Caco-2 (cell line): ENCODE results near the gene CNTN1. TPM values are rescaled to one million over a fixed set of nuclear protein-coding genes. Genes with fewer than 3 reads are reported as not detected.

Experiments
- BruUV-seq: library from RNA; stranded (reverse); fragments of 400-500 nt; replicated peaks from 2 replicates; lab custom pipeline; 2021; lab: Mats Ljungman, UMichigan
- CTCF ChIA-PET: fragments of 300-600 bp; sonication (Branson Sonifier 250); formaldehyde crosslinking; loops from one replicate; lab custom pipeline; 2022; ENCODE audit warnings: antibody characterized with exemption; lab: Charles Lee
- POLR2A ChIA-PET: fragments of 300-600 bp; sonication (Branson Sonifier 250); formaldehyde crosslinking; loops from one replicate; lab custom pipeline; 2022; ENCODE audit warnings: antibody characterized with exemption; lab: Charles Lee
- DNase-seq, 2 experiments: peaks; one replicate each; pipeline versions ENCODE4 v3.0.0 to v3.0.0-alpha.2; 2020 to 2022
- H3K27me3 ChIP-seq: replicated peaks from 2 replicates; pipeline ENCODE4 v1.6.0; 2011; ENCODE audit warnings: low read length; ENCODE audit not compliant: control insufficient read depth, insufficient read depth
- H3K36me3 ChIP-seq: 2 replicates; pipeline ENCODE4 v1.5.1; 2011; ENCODE audit warnings: low read length; ENCODE audit not compliant: control insufficient read depth, insufficient read depth
- H3K4me1 ChIP-seq: fragments of 250-450 bp; sonication (Bioruptor Pico); 2 replicates; pipeline ENCODE4 v1.5.1; 2020; ENCODE audit warnings: mild to moderate bottlenecking
- H3K4me3 ChIP-seq: 2 replicates; pipeline ENCODE4 v1.5.1; 2011; ENCODE audit warnings: low read depth, mild to moderate bottlenecking, control low read depth, low read length
- H3K9me3 ChIP-seq: fragments of 250-450 bp; sonication (Bioruptor Pico); 2 replicates; pipeline ENCODE4 v1.5.1; 2020; ENCODE audit warnings: mild to moderate bottlenecking, moderate library complexity
- H3K27ac Mint-ChIP-seq: one replicate; pipeline ENCODE4 v1.8.0; 2022; ENCODE audit warnings: mixed read lengths; ENCODE audit not compliant: unreplicated experiment
- H3K27me3 Mint-ChIP-seq: one replicate; pipeline ENCODE4 v1.8.0; 2022; ENCODE audit warnings: mixed read lengths; ENCODE audit not compliant: insufficient read depth, unreplicated experiment
- H3K36me3 Mint-ChIP-seq: one replicate; pipeline ENCODE4 v1.8.0; 2022; ENCODE audit warnings: mild to moderate bottlenecking, mixed read lengths; ENCODE audit not compliant: insufficient read depth, unreplicated experiment
- H3K4me1 Mint-ChIP-seq: one replicate; pipeline ENCODE4 v1.8.0; 2022; ENCODE audit warnings: low read depth, mixed read lengths; ENCODE audit not compliant: unreplicated experiment
- H3K4me3 Mint-ChIP-seq: one replicate; pipeline ENCODE4 v1.8.0; 2022; ENCODE audit warnings: mild to moderate bottlenecking, moderate library complexity, mixed read lengths; ENCODE audit not compliant: unreplicated experiment
- H3K9me3 Mint-ChIP-seq: one replicate; pipeline ENCODE4 v1.8.0; 2022; ENCODE audit warnings: mixed read lengths; ENCODE audit not compliant: unreplicated experiment
- CTCF ChIP-seq, 2 experiments: fragments of 200-600 bp in 1 of 2; IDR thresholded peaks; 1 replicate in 1 of 2; 2 replicates in 1 of 2; pipeline versions ENCODE4 v1.5.1 to v1.8.0; 2011 to 2022; ENCODE audit warnings: antibody characterized with exemption in 1 of 2, control low read depth in 1 of 2, inconsistent platforms in 1 of 2, low read depth in 1 of 2, low read length in 1 of 2, mild to moderate bottlenecking in 1 of 2, moderate library complexity in 1 of 2; ENCODE audit not compliant: insufficient read depth in 1 of 2, severe bottlenecking in 1 of 2, unreplicated experiment in 1 of 2
- intact Hi-C: fragments of 100-400 bp; cut with micrococcal nuclease; formaldehyde crosslinking; loops from one replicate; pipeline ENCODE4 v1.10.0; 2022; ENCODE audit not compliant: unreplicated experiment
- total RNA-seq: library from RNA; stranded (reverse); gene quantifications from 2 replicates; pipeline ENCODE4 v1.2.3, GENCODE V29; 2022

The CNTN1 gene
- total RNA-seq, 1 experiment from 2014 or later = not detected

DNA sequence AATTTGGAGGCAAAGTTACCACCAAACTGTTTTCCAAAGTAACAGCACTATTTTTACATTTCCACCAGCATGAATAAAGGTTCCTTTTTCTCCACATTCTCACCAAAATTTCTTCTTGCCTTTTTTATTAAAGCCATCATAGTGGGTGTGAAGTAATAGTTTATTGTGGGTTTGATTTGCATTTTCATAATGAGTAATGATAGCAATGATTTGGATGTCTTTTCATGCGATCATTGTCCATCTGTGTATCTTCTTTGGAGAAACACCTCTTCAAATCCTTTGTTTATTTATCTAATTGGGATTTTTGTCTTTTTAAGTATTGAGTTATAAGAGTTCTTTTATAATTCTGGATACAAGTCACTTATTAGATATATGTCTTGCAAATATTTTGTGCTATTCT, 172.7 kb downstream of the CNTN1 start:
- Mint-ChIP-seq H3K4me3 (no peak overlapping the region), H3K27me3 (no peaks in the 10 kb centered on the region), H3K4me1 (no peaks in the 10 kb centered on the region), H3K36me3 (no peaks in the 10 kb centered on the region), H3K9me3 (no peaks in the 10 kb centered on the region), H3K27ac (no peak overlapping the region)
- CTCF ChIA-PET = no interaction called here
- Histone ChIP-seq H3K27me3 (no peaks in the 10 kb centered on the region), H3K4me3 (no peak overlapping the region), H3K9me3 (0 out of 2 replicates have a peak, but pooled peaks cover 3% of the 10 kb centered on the region), H3K4me1 (no peaks in the 10 kb centered on the region), H3K36me3 (no peaks in the 10 kb centered on the region)
- TF ChIP-seq CTCF (IDR thresholded peaks at IDR 0.05; ENCODE audit: insufficient read depth in 1 of 2, low read depth in 1 of 2, low read length in 1 of 2, severe bottlenecking in 1 of 2, unreplicated experiment in 1 of 2) = no peak
- intact Hi-C loops = no loop called here
- DNase-seq = no peak
- POLR2A ChIA-PET = no interaction called here
- no TSS peak for BruUV-seq

DNA sequence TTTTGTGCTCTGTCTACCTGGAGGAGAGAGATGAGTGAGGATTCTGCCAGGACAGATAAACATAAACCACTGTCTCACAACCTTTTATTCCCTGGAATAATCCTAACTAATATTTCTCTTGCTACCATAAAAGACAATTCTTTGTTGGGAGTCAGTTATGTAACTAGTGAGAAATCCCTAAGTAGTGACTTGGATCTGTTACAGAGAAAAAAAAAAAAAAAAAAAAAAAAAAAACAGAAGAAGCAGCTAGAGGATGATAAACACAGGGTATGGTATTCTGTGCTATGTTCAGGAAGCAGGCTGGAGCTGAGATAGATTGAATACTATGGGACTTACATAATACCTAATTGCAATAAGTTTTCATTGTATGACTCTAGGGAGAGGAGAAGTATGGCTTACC, 178.7 kb downstream of the CNTN1 start:
- no peak overlapping the region for H3K4me3 Mint-ChIP-seq
- POLR2A ChIA-PET = no interaction called here

DNA sequence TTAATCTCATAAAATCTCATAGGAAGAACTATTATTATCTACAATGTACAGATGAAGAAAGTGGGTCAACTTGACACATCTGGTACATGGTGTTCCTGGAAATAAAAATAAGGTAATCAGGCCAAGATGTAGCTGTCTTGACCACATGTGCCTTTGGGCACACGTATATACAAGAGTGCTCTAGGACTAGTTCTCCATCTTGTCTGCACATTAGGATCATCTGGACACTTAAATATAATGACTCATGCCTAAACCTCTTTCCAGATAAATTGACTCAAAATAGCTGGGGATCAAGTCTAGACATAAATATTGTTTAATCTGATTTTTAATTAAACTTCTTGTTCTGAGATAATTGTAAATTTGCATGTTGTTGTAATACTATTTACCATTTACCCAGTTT, 182.6 kb downstream of the CNTN1 start:
- CTCF ChIA-PET = no interaction called here

More for the DNA sequence above, 178.7 kb downstream of the CNTN1 start:
- no peaks in the 10 kb centered on the region for H3K9me3 ChIP-seq
- no peak overlapping the region for H3K4me3 ChIP-seq
- H3K27me3 ChIP-seq = no peaks in the 10 kb centered on the region
- no TSS peak for BruUV-seq
- Mint-ChIP-seq H3K27ac (no peak overlapping the region), H3K27me3 (no peaks in the 10 kb centered on the region), H3K36me3 (no peaks in the 10 kb centered on the region), H3K9me3 (no peaks in the 10 kb centered on the region), H3K4me1 (no peaks in the 10 kb centered on the region)
- no peak for DNase-seq
- no peaks in the 10 kb centered on the region for H3K4me1 ChIP-seq
- no peak for TF ChIP-seq CTCF (IDR thresholded peaks at IDR 0.05; ENCODE audit: insufficient read depth in 1 of 2, low read depth in 1 of 2, low read length in 1 of 2, severe bottlenecking in 1 of 2, unreplicated experiment in 1 of 2)
- intact Hi-C loops = no loop called here
- H3K36me3 ChIP-seq = no peaks in the 10 kb centered on the region
- CTCF ChIA-PET = no interaction called here

More for the DNA sequence above, 182.6 kb downstream of the CNTN1 start:
- no peaks in the 10 kb centered on the region for H3K9me3 Mint-ChIP-seq
- TF ChIP-seq CTCF (IDR thresholded peaks at IDR 0.05; ENCODE audit: insufficient read depth in 1 of 2, low read depth in 1 of 2, low read length in 1 of 2, severe bottlenecking in 1 of 2, unreplicated experiment in 1 of 2) = no peak
- no peak overlapping the region for H3K4me3 Mint-ChIP-seq
- Histone ChIP-seq H3K4me1 (no peaks in the 10 kb centered on the region), H3K9me3 (no peaks in the 10 kb centered on the region), H3K36me3 (no peaks in the 10 kb centered on the region), H3K27me3 (no peaks in the 10 kb centered on the region), H3K4me3 (no peak overlapping the region)
- no TSS peak for BruUV-seq
- POLR2A ChIA-PET = no interaction called here
- H3K4me1 Mint-ChIP-seq = no peaks in the 10 kb centered on the region
- no peaks in the 10 kb centered on the region for H3K27me3 Mint-ChIP-seq
- no peak overlapping the region for H3K27ac Mint-ChIP-seq
- DNase-seq = no peak
- intact Hi-C loops = no loop called here
- H3K36me3 Mint-ChIP-seq = no peaks in the 10 kb centered on the region
